ENCODE results near the gene APOBEC2.

Gene APOBEC2

DNA sequence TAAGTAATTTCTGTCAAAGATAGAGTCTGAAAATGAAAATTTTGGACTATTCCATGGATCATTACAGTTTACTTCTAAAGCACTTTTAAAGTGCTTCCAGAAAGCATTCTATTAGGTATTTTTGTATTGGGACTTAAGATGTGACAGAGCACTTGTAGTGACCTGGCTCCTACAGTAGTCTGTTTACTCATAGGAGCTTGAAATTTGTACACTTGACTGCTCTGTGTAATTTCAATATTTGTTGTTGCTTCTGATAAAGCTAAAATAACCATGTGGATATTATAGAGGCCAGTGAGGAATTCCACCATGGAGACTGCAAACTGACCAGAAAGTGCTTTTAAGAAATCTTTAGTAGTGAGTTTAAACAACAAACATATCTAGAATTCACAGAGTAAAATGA, 30.1 kb downstream of the APOBEC2 start:
- no peak for DNase-seq (ENCODE audit: low spot score)

GRCh38 chr6:41085182-41085581, 32.2 kb downstream of the APOBEC2 start:
- DNase-seq (ENCODE audit: low spot score), result no peak

- DNase-seq (ENCODE audit: low spot score), result no peak
Observed at GRCh38 chr6:41088451-41088850, 35.4 kb downstream of the APOBEC2 start.

- no peak for DNase-seq (ENCODE audit: low spot score)
Observed at GRCh38 chr6:41090841-41091761, 38.1 kb downstream of the APOBEC2 start.

GRCh38 chr6:41092421-41093140, 39.6 kb downstream of the APOBEC2 start:
- no peak for DNase-seq (ENCODE audit: low spot score)

DNA sequence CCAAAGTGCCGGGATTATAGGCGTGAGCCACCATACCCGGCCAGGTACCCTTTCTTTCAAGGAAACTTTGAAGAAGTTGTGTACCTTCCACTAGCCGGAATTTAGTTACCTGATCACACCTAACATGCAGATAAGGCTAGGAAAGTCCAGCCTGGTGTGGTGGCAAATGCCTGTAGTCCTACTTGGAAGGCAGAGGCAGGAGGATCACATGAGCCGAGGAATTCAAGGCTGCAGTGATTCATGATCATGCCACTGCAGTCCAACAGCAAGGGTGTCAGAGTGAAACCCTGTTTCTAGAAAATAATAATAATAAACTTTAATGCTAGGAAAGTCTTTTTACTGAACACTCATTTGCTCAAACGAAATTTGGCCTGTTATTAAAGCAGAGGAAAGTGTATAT, 40.7 kb downstream of the APOBEC2 start:
- DNase-seq (ENCODE audit: low spot score), result no peak

DNA sequence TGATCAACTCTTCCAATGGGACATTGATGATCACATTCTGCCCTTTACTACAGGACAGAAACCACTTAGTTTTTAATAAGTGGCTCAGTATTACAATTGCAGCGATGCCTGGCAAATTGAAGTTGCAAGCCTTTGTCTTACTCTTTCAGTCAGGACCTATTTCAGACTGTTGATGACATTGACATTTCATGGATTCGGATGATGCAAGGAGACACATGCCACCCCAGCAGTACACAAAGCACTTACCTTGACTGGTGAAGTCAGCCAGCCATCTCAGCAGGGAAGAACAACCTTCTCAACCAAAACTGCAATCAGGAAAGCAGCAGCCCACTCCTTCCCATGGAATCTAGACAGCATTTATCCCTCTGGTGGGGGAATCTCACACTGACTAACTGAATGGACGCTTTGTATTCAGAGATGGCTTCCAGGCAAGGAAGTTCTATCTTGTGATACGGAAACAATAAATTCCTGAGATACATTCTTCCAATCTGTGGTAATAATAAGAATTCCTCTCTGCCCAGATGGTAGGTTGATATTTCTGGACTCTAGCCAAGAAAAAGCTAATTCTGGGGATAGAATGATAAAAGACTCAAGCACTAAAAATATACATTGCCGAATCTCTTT, 44.6 kb downstream of the APOBEC2 start:
- no peak for DNase-seq (ENCODE audit: low spot score)

GRCh38 chr6:41098366-41098765, 45.4 kb downstream of the APOBEC2 start:
- DNase-seq (ENCODE audit: low spot score), result no peak

DNA sequence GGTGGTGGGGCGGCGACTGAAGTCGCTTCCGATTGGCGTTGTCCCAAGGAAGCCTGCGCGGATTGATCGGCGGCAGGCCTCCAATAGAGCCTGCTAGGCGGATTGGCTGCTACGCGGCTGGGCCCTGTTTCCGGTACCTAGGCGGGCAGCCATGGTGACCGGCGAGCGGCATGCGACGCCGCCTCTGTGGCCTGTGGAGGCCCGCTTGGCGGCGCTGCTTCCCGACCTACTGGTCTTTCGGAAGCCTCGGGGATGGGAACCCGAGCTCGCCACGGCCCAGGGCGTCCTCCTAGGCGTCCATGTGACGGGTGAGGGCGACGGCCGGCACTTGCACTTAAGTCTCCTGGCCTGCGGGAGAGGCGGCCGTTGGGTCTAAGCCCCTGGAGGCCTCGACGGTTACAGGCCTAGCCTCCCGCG, 47.9 kb downstream of the APOBEC2 start:
- no peak for DNase-seq (ENCODE audit: low spot score)

- no peak for DNase-seq (ENCODE audit: low spot score)
Observed at GRCh38 chr6:41103847-41104246, 50.8 kb downstream of the APOBEC2 start.

GRCh38 chr6:41111017-41111416, 58.0 kb downstream of the APOBEC2 start:
- DNase-seq (ENCODE audit: low spot score), result no peak
